Measurements from ENCODE around the gene SETD1B. TPM values are rescaled to one million over a fixed set of nuclear protein-coding genes. Genes with fewer than 3 reads are reported as not detected.

Gene SETD1B
- total and polyA plus RNA-seq, 9 donors = 6.2 to 44.6 (median 28.6) TPM

DNA sequence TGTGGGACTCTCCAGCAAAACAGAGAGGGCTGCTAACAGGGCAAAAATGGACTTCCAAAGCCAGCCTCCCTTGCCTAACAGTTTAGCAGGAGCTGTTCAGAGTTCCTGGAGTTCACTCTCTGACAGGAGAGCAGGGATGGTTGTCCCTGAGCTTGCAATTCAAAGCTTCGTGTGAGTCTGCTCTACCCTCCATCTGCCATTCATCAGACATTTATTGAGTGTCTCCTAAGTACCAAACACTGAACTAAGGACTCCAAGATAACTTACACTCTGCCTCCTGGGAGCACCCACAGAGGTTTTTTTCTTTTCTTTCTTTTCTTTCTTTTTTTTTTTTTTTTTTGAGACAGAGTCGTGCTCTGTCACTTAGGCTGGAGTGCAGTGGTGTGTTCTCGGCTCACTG lies 39.0 kb upstream of the SETD1B start:
- intact Hi-C loops (cut with DNase I) = no loop called here
- Histone ChIP-seq H3K36me3 (no peaks in the 10 kb centered on the region), H3K27me3 (no peaks in the 10 kb centered on the region), H3K4me1 (ENCODE audit: insufficient read depth) (no peaks in the 10 kb centered on the region), H3K27ac (no peak overlapping the region), H3K9me3 (no peaks in the 10 kb centered on the region), H3K4me3 (no peak overlapping the region)
- TF ChIP-seq POLR2A (IDR thresholded peaks at IDR 0.05) (no peak), EP300 (IDR thresholded peaks at IDR 0.05) (no peak), CTCF (IDR thresholded peaks at IDR 0.05) (no peak)
- WGBS, 3 donors = 67 to 89% (median 83%) methylated on average over 3 of the region's 3 CpGs
- no peak for DNase-seq

GRCh38 chr12:121765573-121765972 lies 38.2 kb upstream of the SETD1B start:
- H3K4me1 ChIP-seq (ENCODE audit: insufficient read depth) = no peaks in the 10 kb centered on the region
- no peaks in the 10 kb centered on the region for H3K36me3 ChIP-seq
- TF ChIP-seq EP300 (IDR thresholded peaks at IDR 0.05) = no peak
- TF ChIP-seq POLR2A (IDR thresholded peaks at IDR 0.05) = no peak
- no peak for TF ChIP-seq CTCF (IDR thresholded peaks at IDR 0.05)
- 21 to 32% (median 22%) methylated on average over 5 of the region's 5 CpGs for WGBS, 3 donors
- no peaks in the 10 kb centered on the region for H3K9me3 ChIP-seq
- H3K27me3 ChIP-seq = no peaks in the 10 kb centered on the region
- peak in 1 of 5 donors; percentile 48 for DNase-seq
- intact Hi-C loops (cut with DNase I) = no loop called here
- no peak overlapping the region for H3K27ac ChIP-seq
- H3K4me3 ChIP-seq = no peak overlapping the region

DNA sequence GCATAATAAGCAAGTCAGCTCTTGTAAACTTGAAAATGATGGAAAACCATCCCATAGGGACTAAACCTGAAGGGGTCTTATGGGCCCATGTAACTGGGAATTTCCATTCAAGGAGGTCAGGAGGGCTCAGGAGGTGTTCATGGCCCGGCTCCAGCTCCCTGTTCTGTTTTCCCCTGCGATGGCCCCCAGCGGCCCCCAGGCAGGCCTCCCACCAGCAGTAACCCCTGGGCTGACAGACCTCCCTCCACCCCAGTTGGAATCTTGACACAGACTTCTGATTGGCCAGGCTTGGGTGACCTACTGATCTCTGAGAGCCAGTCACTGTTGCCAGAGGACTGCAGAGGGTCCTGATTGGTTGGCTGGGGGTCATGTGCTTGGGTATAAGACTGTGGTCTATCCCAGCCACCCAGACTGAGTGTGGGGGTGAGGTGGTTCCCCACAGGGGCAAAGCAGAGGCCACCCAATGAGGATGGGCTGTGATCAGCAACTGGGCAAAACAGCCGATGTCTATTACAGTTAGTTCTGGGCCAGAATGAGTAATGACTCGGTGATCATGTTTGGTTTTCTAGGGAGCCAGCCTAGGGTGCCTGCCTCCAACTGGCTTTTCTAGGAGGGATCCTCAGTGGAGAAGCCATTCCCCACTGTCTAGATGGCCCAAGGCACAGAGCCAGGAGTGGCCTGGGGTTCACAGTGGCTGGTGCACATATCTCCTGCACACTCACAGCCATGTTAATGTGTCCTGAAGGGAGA lies 37.3 kb upstream of the SETD1B start:
- Histone ChIP-seq H3K27me3 (no peaks in the 10 kb centered on the region), H3K4me1 (ENCODE audit: insufficient read depth) (no peaks in the 10 kb centered on the region), H3K36me3 (no peaks in the 10 kb centered on the region), H3K4me3 (no peak overlapping the region), H3K27ac (no peak overlapping the region), H3K9me3 (no peaks in the 10 kb centered on the region)
- intact Hi-C loops (cut with DNase I) = no loop called here
- no peak for TF ChIP-seq CTCF (IDR thresholded peaks at IDR 0.05)
- TF ChIP-seq EP300 (IDR thresholded peaks at IDR 0.05) = no peak
- TF ChIP-seq POLR2A (IDR thresholded peaks at IDR 0.05) = no peak
- DNase-seq = no peak
- WGBS, 3 donors = 83 to 89% (median 89%) methylated on average over 5 of the region's 5 CpGs

DNA sequence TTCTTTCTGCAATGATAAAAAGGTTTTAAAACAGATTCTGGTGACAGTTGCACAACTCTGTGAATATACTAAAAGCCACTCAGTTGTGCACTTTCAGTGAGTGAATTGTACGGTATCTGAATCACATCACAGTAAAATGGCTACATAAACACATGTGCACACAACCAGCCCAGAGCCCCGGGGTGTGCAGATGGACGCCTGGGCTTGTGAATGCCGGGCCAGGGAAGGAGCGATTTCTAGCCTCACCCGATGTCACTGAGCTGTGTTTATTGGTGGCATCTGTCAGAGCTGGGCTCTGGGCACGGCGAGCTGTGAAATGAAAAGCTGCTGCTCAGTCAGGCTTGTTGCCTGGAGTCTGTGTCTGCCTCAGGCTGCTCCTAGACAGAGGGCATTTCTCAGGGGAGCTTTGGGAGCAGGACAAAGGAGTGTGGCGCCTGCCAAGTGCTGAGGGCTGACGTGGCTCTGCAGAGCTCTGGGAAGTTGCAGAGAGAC lies 36.2 kb upstream of the SETD1B start:
- H3K4me1 ChIP-seq (ENCODE audit: insufficient read depth) = no peaks in the 10 kb centered on the region
- H3K27ac ChIP-seq = no peak overlapping the region
- no peak for DNase-seq
- no peaks in the 10 kb centered on the region for H3K27me3 ChIP-seq
- H3K36me3 ChIP-seq = no peaks in the 10 kb centered on the region
- intact Hi-C loops (cut with DNase I) = no loop called here
- 52 to 69% (median 56%) methylated on average over 10 of the region's 10 CpGs for WGBS, 3 donors
- no peaks in the 10 kb centered on the region for H3K9me3 ChIP-seq
- TF ChIP-seq POLR2A (IDR thresholded peaks at IDR 0.05) = no peak
- TF ChIP-seq EP300 (IDR thresholded peaks at IDR 0.05) = no peak
- TF ChIP-seq CTCF (IDR thresholded peaks at IDR 0.05) = no peak
- no peak overlapping the region for H3K4me3 ChIP-seq
